Activated CD8-positive, alpha-beta T cell treated with anti-CD3 and anti-CD28 coated beads, Interleukin-2, amount 10 ng/mL, durations not matched to agents 7 days and 5 days (primary cell): ENCODE measurements around the gene SHISA9. TPM values are rescaled to one million over a fixed set of nuclear protein-coding genes. Genes with fewer than 3 reads are reported as not detected.
"Not testable (repeated sequence)": the region's sequence is repeated elsewhere in the genome, so short reads cannot be mapped to it uniquely, and the experiment has no call there.

Experiments
- ATAC-seq: fragments of 150-1000 bp; cut with Tn5 transposase; one replicate; pipeline ENCODE4 v1.10.0; 2021; ENCODE audit warnings: moderate library complexity
- CTCF ChIA-PET: fragments of 350-600 bp; sonication (Branson Sonifier 250); formaldehyde crosslinking; loops from one replicate; lab custom pipeline; 2021; ENCODE audit warnings: antibody characterized with exemption; lab: Charles Lee
- POLR2A ChIA-PET: fragments of 350-600 bp; sonication (Branson Sonifier 250); formaldehyde crosslinking; loops from one replicate; lab custom pipeline; 2021; ENCODE audit warnings: antibody characterized with exemption; lab: Charles Lee
- DNase-seq: peaks from one replicate; pipeline ENCODE4 v3.0.0-alpha.2; 2020
- H3K27ac Mint-ChIP-seq: one replicate; pipeline ENCODE4 v1.8.0; 2021; ENCODE audit warnings: mild to moderate bottlenecking, mixed read lengths
- H3K27me3 Mint-ChIP-seq: one replicate; pipeline ENCODE4 v1.8.0; 2021; ENCODE audit warnings: low read depth, mixed read lengths
- H3K36me3 Mint-ChIP-seq: one replicate; pipeline ENCODE4 v1.8.0; 2021; ENCODE audit warnings: low read depth, mixed read lengths
- H3K4me1 Mint-ChIP-seq: one replicate; pipeline ENCODE4 v1.8.0; 2021; ENCODE audit warnings: low read depth, mixed read lengths
- H3K4me3 Mint-ChIP-seq: one replicate; pipeline ENCODE4 v1.8.0; 2021; ENCODE audit warnings: mild to moderate bottlenecking, mixed read lengths
- H3K9me3 Mint-ChIP-seq: one replicate; pipeline ENCODE4 v1.8.0; 2022; ENCODE audit warnings: mixed read lengths; ENCODE audit not compliant: insufficient read depth
- total RNA-seq, 2 experiments: library from RNA; stranded (reverse); gene quantifications; one replicate each; pipeline ENCODE4 v1.2.3, GENCODE V29; 2021

Gene SHISA9
- not detected for total RNA-seq

DNA sequence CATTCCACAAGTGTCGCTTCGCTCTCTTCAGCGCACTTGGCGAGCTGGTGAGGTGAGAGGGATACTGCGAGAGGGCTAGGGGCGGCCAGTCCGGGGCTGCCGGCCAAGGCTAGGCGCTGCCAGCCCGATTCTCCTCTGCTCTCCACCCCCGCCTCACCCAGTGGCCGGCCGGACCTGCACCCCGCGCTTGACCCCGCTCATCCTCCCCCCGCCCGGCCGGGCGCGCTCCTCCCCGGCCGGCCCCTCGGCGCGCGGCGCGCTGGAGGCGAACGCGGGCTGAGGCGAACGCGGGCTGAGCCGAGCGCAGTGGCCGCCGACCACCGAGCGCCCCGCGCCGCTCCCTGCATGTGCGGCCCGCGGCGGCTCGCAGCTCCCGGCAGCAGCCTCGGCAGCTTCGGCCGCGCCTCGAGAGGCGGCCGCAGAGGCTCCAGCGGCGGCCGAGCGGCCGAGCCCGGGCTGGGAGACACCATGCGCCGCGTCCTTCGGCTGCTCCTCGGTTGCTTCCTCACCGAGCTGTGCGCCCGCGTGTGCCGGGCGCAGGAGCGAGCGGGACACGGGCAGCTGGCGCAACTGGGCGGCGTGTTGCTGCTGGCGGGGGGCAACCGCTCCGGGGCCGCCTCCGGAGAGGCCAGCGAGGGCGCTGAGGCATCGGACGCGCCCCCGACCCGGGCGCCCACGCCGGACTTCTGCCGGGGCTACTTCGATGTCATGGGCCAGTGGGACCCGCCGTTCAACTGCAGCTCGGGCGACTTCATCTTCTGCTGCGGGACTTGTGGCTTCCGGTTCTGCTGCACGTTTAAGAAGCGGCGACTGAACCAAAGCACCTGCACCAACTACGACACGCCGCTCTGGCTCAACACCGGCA is at the start of gene SHISA9:
TSS of gene SHISA9 (plus strand) at position 2 of the 865 bp plus-strand sequence.
- Mint-ChIP-seq H3K36me3 (no peaks in the 10 kb centered on the region), H3K27me3 (peaks cover 66% of the 10 kb centered on the region), H3K4me1 (peaks cover 2% of the 10 kb centered on the region), H3K4me3 (no peak within 1 kb of the TSS), H3K27ac (no peak within 1 kb of the TSS), H3K9me3 (no peaks in the 10 kb centered on the region)
- ChIA-PET POLR2A (no interaction called here), CTCF (no interaction called here)
- peak; percentile 27 for DNase-seq
- ATAC-seq, result no peak

DNA sequence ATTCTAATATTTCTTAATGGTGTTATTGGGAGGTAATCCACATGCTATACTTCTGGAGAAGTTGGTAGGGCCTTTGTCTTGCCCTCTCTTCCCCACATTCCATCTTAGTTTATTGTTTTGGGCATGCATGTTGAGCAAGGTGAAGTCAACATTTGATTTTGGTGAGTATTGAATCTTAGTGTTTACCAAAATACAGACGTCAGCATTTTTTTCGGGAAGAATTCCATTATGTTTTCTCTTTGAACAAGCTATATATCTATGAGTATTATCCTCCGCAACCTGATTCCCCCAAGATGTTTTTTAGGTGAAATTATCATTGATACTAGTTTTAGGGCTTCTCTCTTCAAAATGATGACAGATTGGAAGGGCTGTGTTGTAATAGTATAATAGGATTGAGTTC is 47.4 kb upstream of the SHISA9 start:
- no peaks in the 10 kb centered on the region for H3K36me3 Mint-ChIP-seq
- ChIA-PET CTCF (no interaction called here), POLR2A (interaction anchor here (0.6 kb wide), 1 partner anchor 243 kb away, joined by 3 read pairs; no protein-coding TSS in a partner anchor)
- peaks cover 3% of the 10 kb centered on the region for H3K27me3 Mint-ChIP-seq
- no peaks in the 10 kb centered on the region for H3K4me1 Mint-ChIP-seq
- no peak for ATAC-seq
- DNase-seq, result no peak
- no peak overlapping the region for H3K27ac Mint-ChIP-seq
- no peak overlapping the region for H3K4me3 Mint-ChIP-seq
- no peaks in the 10 kb centered on the region for H3K9me3 Mint-ChIP-seq

DNA sequence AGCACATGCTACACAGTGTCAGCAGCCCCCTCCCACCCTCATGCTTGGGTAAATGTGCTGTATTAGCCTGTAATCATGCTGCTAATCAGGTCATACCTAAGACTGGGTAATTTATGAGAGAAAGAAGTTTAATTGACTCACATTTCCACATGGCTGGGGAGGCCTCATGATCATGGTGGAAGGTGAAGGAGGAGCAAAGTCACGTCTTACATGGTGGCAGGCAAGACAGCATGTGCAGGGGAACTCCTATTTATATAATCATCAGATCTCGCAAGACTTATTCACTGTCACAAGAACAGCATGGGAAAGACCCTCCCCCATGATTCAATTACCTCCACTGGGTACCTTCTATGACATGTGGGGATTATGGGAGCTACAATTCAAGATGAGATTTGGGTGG is 44.0 kb upstream of the SHISA9 start:
- CTCF ChIA-PET, DNase-seq, POLR2A ChIA-PET, ATAC-seq, H3K4me1 Mint-ChIP-seq, H3K36me3 Mint-ChIP-seq, H3K9me3 Mint-ChIP-seq, H3K27me3 Mint-ChIP-seq, H3K4me3 Mint-ChIP-seq, H3K27ac Mint-ChIP-seq: not testable (repeated sequence)

DNA sequence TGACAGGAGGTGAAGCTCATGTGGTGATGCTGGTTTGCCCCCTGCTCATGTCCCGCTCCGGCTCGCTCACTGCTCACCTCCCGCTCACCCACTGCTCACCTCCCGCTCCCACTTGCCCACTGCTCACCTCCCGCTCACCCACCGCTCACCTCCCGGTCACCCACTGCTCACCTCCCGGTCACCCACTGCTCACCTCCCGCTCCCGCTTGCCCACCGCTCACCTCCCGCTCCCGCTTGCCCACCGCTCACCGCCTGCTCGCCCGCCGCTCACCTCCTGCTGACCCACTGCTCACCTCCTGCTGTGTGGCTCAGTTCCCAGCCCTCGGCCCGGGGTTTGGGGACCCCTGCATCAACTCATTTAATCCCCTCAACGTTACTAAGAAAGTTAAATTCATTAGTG is 39.1 kb upstream of the SHISA9 start:
- no peaks in the 10 kb centered on the region for H3K36me3 Mint-ChIP-seq
- no peaks in the 10 kb centered on the region for H3K4me1 Mint-ChIP-seq
- no peak for ATAC-seq
- H3K27me3 Mint-ChIP-seq, result no peaks in the 10 kb centered on the region
- DNase-seq, result no peak
- CTCF ChIA-PET, result no interaction called here
- no peak overlapping the region for H3K4me3 Mint-ChIP-seq
- POLR2A ChIA-PET, result no interaction called here
- no peaks in the 10 kb centered on the region for H3K9me3 Mint-ChIP-seq
- no peak overlapping the region for H3K27ac Mint-ChIP-seq

DNA sequence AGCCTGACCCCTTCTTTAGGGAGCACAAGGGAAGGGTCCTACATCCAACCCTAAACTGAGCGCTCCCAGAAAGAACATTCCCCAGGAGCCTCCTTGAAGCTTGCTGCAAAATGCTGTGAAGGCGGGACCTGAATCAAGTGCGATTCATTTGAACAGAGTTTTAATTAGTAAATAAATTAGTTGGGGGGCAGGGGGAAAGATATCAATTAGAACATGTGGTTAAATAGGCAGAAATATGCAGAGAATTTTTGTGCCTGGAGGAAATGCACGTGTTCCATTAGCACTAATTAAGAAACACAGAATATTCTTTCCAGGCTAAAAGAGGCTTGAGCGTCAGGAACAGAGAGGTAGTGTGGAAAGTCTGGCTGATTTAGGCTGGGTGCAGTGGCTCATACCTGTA is 38.5 kb upstream of the SHISA9 start:
- Mint-ChIP-seq H3K4me1 (no peaks in the 10 kb centered on the region), H3K36me3 (no peaks in the 10 kb centered on the region), H3K27me3 (no peaks in the 10 kb centered on the region), H3K9me3 (no peaks in the 10 kb centered on the region), H3K27ac (no peak overlapping the region), H3K4me3 (no peak overlapping the region)
- ATAC-seq, result no peak
- CTCF ChIA-PET, result no interaction called here
- DNase-seq, result no peak
- POLR2A ChIA-PET, result no interaction called here

DNA sequence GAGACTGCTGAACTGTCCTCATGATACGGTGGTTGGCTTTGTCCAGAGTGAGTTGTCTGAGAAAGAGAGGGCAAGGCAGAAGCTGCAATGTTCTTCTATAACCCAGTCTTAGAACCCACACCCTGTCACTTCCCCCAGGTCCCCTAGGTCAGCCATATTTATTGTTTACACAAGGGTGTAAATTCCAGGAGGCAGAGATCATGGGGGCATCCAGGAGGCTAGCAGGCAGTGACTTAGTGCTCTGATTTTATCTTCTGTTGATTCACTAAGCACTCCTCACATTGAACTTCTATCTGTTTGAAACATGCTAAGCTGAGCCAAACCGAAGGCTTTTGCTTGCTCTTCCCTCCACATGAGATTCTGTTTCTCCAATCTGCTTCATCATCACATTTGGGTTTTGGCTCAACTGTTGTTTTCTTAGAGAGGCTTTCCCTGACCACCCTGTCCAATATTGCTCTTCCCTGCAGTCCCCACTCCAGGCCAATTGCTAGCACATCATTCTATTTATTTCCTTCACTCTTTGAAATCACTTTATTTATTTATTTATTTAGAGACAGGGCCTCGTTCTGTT is 34.3 kb upstream of the SHISA9 start:
- H3K27me3 Mint-ChIP-seq, result peaks cover 4% of the 10 kb centered on the region
- POLR2A ChIA-PET, result no interaction called here
- no peak overlapping the region for H3K4me3 Mint-ChIP-seq
- H3K4me1 Mint-ChIP-seq, result no peaks in the 10 kb centered on the region
- ATAC-seq (no peak), DNase-seq (no peak)
- H3K9me3 Mint-ChIP-seq, result no peaks in the 10 kb centered on the region
- CTCF ChIA-PET, result no interaction called here
- no peak overlapping the region for H3K27ac Mint-ChIP-seq
- H3K36me3 Mint-ChIP-seq, result no peaks in the 10 kb centered on the region

DNA sequence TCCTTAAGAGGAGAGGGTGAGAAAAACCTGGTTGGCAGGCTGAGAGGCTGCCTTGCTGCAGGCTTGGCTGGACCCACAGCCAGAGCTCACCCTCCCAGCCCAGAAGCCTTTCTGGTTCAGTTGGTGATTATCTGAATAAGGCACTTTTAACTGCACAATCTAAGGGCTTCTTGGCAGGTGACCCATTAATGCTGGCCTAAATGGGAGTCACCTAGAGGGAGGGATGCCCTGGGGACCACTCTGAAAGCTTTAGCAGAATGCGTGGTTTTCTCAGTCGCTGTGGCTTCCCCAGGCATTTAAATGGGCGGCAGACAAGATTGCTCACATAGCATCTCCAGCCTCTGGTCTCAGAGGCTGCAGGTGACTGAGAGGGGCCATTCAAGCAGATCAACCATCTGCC is 33.2 kb upstream of the SHISA9 start:
- Mint-ChIP-seq H3K27me3 (peaks cover 6% of the 10 kb centered on the region), H3K36me3 (no peaks in the 10 kb centered on the region), H3K9me3 (no peaks in the 10 kb centered on the region), H3K4me3 (no peak overlapping the region), H3K27ac (no peak overlapping the region), H3K4me1 (no peaks in the 10 kb centered on the region)
- ChIA-PET POLR2A (no interaction called here), CTCF (no interaction called here)
- no peak for DNase-seq
- ATAC-seq, result no peak

DNA sequence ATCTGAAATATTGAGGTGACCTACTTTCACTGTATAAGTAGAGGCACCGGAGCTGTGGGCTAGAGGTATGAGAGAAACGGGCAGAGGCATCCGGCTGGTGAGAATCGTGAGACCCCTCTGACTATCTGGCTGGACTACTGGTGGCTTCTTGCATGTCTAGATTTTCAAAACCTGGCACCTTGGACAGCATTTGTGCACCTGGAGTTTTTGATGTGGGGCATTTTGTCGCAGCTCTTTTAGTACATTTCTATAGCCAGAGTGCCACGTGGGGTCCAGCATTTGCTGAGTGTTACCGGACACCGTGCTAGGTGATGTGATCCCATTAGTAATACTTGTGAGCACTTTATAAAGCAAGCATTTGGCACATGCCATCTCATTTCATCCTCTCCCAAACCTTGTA is 32.6 kb upstream of the SHISA9 start:
- POLR2A ChIA-PET, result no interaction called here
- H3K36me3 Mint-ChIP-seq, result no peaks in the 10 kb centered on the region
- H3K27me3 Mint-ChIP-seq, result peaks cover 6% of the 10 kb centered on the region
- no peaks in the 10 kb centered on the region for H3K9me3 Mint-ChIP-seq
- DNase-seq, result no peak
- H3K27ac Mint-ChIP-seq, result no peak overlapping the region
- no peak overlapping the region for H3K4me3 Mint-ChIP-seq
- ATAC-seq, result no peak
- CTCF ChIA-PET, result no interaction called here
- no peaks in the 10 kb centered on the region for H3K4me1 Mint-ChIP-seq

DNA sequence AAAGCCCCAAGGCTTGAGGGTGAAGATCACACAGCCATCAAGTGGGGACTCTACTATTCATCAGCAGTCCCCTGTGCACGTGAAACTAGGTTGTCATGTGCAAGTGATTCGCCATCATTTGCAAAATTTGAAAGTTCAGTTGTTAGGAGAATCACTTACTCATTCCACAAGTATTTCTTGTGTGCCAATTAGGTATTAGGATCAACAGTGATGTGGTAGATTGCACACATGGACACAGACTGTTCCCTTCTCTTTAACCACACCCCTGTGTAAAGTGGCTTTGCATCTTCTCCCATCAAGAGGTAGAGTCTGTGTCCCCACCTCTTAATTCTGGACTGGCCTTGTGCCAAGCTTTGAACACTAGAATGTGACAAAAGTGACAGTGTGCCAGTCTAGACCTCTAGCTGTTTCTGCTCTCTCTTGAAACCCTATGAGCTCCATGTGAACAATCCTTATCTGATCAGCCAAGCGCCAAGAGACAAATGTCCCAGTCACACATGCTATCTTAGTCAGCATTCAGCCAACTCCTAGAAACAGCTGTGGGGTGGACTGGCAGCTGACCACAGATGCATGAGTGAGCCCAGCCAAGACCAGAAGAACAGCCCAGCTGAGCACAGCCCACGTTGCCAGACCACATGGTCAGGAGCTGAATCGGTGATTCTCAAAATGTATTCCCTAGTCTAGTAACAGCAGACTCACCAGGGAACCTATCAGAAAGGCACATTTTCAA is 31.5 kb upstream of the SHISA9 start:
- Mint-ChIP-seq H3K27me3 (peaks cover 9% of the 10 kb centered on the region), H3K4me1 (no peaks in the 10 kb centered on the region), H3K36me3 (no peaks in the 10 kb centered on the region)

DNA sequence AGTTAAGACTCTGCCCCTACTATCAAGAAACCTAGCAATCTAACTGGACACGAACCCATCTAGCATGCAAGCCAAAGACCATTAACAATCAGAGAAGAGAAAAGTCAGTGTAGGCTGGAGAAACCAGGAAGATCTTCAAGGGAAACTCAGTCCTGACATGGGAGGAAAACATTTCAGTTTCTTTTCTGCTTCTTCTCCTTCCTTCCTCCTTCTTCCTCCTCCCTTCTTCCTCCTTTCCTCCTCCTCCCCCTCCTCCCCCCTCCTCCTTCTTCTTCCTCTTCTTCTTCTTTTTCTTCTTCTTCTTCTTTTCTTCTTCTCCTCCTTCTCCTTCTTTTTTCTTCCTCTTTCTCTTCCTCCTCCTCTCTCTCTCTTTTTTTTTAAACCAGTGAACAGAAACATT is 29.6 kb upstream of the SHISA9 start:
- Mint-ChIP-seq H3K4me3 (no peak overlapping the region), H3K36me3 (no peaks in the 10 kb centered on the region), H3K27me3 (peaks cover 9% of the 10 kb centered on the region), H3K4me1 (no peaks in the 10 kb centered on the region), H3K9me3 (no peaks in the 10 kb centered on the region), H3K27ac (no peak overlapping the region)
- POLR2A ChIA-PET, result no interaction called here
- DNase-seq, result no peak
- CTCF ChIA-PET, result no interaction called here
- ATAC-seq, result no peak

More for the DNA sequence above, 31.5 kb upstream of the SHISA9 start:
- no peak for DNase-seq
- H3K4me3 Mint-ChIP-seq, result no peak overlapping the region
- ChIA-PET POLR2A (no interaction called here), CTCF (no interaction called here)
- ATAC-seq, result no peak
- H3K9me3 Mint-ChIP-seq, result no peaks in the 10 kb centered on the region
- H3K27ac Mint-ChIP-seq, result no peak overlapping the region

DNA sequence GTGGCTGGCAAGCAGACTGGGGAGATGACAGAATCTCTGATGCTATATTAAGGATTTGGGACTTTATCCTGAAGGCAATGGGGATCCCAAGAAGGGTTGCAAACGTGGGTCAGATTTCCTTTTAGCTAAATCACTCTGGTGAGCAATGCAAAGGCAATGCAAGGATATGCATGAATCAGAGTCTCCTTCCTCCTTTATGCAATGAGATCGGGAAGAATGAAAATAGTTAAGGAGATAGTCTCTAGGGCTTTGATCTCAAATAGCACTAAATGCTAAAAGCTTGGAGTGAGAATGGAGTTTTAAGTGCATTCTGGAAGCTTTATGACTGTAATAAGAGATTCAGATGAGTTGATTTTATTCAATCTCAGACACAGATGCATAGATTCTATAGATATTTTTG is 27.2 kb upstream of the SHISA9 start:
- Mint-ChIP-seq H3K27me3 (peaks cover 9% of the 10 kb centered on the region), H3K27ac (no peak overlapping the region), H3K4me1 (no peaks in the 10 kb centered on the region), H3K9me3 (no peaks in the 10 kb centered on the region), H3K36me3 (no peaks in the 10 kb centered on the region), H3K4me3 (no peak overlapping the region)
- DNase-seq, result no peak
- POLR2A ChIA-PET, result no interaction called here
- CTCF ChIA-PET, result no interaction called here
- ATAC-seq, result no peak

DNA sequence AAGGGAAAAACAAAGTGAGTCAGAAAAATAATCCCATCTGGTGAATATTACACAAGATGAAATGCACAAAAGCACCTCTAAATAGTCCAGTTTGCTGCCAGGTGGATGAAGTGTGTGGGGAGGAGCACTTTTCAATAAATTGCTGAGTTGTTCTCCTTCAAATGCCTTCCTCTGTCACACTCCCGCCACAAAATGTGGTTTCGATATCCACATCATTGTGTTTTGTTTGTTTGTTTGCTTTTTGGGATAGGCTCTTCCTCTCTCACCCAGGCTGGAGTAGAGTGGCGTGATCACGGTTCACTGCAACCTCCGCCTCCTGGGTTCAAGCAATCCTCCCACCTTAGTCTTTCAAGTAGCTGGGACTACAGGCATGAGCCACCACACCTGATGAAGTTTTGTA is 24.6 kb upstream of the SHISA9 start:
- DNase-seq, result no peak
- ChIA-PET CTCF (no interaction called here), POLR2A (no interaction called here)
- H3K27me3 Mint-ChIP-seq, result peaks cover 6% of the 10 kb centered on the region
- H3K9me3 Mint-ChIP-seq, result no peaks in the 10 kb centered on the region
- no peak overlapping the region for H3K27ac Mint-ChIP-seq
- no peaks in the 10 kb centered on the region for H3K4me1 Mint-ChIP-seq
- no peak overlapping the region for H3K4me3 Mint-ChIP-seq
- H3K36me3 Mint-ChIP-seq, result no peaks in the 10 kb centered on the region
- no peak for ATAC-seq
